AG09309 (cell line): ENCODE data around the gene ZNF148.

Experiments
- DNase-seq: peaks from one replicate; pipeline ENCODE4 v3.0.0-alpha.2; 2010; ENCODE audit warnings: low read depth
- H3K4me3 ChIP-seq: 2 replicates; pipeline ENCODE4 v1.5.1; 2011; ENCODE audit warnings: mild to moderate bottlenecking, low read depth, low read length, moderate library complexity; ENCODE audit not compliant: control insufficient read depth
- TF ChIP-seq, protein P1 (sequence below): IDR thresholded peaks from 2 replicates; pipeline ENCODE4 v1.5.1; 2011; ENCODE audit warnings: mild to moderate bottlenecking, low read depth, low read length, inconsistent platforms; ENCODE audit not compliant: insufficient read depth, control insufficient read depth; ENCODE audit errors: missing control alignments

ZNF148 gene

DNA sequence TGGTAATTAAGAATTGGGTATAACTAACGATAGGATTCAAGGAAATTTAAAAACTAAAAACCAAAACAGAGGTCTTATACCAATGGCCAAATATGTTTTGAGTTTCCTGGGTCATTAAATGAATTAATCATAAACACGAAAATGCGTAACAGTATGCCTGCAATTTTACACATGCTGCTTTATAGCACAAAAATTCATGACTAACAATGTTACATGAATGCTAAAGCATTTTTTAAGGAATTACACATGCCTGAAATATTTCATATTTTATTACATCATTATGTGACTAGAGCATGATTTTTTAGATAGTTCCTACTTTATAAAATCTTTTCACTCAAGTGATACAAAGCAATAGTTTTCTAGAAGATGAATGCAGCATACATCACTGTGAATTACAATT, 74.7 kb downstream of the ZNF148 start:
- no peak overlapping the region for H3K4me3 ChIP-seq
- TF ChIP-seq, protein P1, sequence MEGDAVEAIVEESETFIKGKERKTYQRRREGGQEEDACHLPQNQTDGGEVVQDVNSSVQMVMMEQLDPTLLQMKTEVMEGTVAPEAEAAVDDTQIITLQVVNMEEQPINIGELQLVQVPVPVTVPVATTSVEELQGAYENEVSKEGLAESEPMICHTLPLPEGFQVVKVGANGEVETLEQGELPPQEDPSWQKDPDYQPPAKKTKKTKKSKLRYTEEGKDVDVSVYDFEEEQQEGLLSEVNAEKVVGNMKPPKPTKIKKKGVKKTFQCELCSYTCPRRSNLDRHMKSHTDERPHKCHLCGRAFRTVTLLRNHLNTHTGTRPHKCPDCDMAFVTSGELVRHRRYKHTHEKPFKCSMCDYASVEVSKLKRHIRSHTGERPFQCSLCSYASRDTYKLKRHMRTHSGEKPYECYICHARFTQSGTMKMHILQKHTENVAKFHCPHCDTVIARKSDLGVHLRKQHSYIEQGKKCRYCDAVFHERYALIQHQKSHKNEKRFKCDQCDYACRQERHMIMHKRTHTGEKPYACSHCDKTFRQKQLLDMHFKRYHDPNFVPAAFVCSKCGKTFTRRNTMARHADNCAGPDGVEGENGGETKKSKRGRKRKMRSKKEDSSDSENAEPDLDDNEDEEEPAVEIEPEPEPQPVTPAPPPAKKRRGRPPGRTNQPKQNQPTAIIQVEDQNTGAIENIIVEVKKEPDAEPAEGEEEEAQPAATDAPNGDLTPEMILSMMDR = no peak
- peak; percentile 65 for DNase-seq

DNA sequence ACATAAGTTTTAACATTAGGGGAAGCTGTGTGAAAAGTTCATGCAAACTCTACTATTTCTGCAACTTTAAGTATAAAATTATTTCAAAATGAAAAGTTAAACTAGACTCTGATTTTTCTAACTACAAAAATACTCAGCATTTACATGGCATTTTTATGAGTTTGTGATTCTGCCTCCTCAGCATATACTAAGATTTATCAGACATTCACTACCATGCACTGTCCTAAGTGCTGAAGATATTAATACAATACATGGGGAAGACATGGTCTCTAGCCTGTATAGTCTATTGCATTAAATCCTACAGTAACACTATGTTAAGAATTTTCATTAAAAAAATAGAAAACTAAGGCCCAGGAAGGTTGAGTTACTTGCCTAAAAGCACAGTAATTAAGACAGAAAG, 80.7 kb downstream of the ZNF148 start:
- H3K4me3 ChIP-seq = no peak overlapping the region
- TF ChIP-seq, protein P1 = no peak
- DNase-seq = no peak

DNA sequence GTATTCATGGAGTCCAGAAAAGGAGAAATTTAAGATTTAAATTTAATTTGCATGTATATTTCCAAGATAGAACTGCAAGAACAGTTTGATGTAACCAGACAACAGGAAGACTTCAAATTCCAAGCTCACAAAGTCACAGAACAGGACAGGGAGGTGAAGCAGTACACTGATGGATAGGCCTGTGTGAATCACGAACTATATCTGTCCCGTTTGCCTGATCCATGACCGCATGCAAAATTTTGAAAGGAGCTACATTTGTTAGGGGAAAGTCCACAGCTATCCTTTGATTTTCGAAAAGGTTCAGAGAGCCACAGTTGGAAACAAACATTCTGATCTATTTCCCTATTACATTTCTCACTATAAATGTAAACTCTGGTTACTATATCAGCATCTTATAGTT, 83.1 kb downstream of the ZNF148 start:
- no peak for DNase-seq
- TF ChIP-seq, protein P1 = no peak
- H3K4me3 ChIP-seq = no peak overlapping the region

DNA sequence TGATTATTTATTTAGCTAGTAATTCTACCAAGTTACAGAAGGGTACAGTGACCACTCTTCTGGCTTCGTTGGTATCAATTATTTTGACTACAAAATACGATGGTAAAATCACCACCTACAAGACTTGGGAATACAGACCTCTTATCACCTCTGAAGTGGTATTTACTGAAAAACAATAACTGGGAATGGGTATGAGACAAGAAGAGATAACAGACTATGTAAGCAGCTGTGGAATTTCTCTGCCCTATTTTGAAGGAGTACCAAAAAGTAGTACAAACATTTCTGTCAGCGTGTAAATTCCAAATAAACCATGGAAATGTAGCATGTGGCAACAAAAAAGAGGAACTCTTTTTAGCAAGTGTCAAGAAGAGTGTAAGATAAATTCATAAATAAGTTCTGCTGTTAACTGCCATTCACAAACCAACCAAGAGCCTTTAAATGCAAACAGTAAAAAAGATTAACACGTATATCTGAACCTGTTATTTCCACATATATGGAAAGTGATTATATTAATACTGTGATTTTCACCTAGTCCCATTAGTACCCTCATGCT, 85.6 kb downstream of the ZNF148 start:
- no peak for DNase-seq
- no peak overlapping the region for H3K4me3 ChIP-seq
- TF ChIP-seq, protein P1 = no peak

DNA sequence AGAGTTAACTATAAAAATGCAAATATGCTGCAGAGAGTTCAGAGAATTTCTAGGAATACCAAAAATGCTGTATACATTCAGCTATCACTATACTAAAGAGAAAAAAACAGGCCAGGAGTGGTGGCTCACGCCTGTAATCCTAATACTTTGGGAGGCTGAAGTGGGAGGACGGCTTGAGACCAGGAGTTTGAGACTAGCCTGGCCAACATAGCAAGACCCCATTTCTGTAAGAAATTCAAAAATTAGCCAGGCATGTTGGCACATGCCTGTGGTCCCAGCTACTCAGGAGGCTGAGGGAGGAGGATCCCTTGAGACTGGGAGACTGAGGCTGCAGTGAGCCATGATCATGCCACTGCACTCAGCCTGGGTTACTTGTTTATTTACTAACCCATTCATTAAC, 87.9 kb downstream of the ZNF148 start:
- no peak overlapping the region for H3K4me3 ChIP-seq
- TF ChIP-seq, protein P1 = no peak
- DNase-seq = no peak

DNA sequence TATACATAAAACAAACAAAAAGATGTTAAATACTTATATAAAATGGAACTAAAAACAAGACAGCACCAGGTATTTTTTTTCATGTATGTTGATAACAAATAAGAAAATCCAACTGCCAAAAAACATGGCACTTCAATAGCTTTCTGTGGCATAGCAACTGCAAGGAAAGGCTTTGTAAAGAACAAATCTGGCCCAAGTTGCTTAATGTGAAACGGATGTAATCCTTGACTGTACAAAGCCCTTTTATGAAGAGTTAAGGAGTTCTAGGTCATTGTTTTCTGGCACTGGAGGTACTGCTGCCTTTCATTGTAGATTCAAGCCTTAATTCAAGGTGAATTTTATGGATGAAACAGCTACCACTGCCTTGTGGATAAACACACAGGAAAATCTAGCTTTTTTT, 93.7 kb downstream of the ZNF148 start:
- TF ChIP-seq, protein P1 = no peak
- H3K4me3 ChIP-seq = no peak overlapping the region
- no peak for DNase-seq
